ENCODE data around the gene C12orf43. TPM values are rescaled to one million over a fixed set of nuclear protein-coding genes. Genes with fewer than 3 reads are reported as not detected.

Gene C12orf43
- total RNA-seq, 2 experiments from 2014 or later = 17.6 to 20.2 TPM

DNA sequence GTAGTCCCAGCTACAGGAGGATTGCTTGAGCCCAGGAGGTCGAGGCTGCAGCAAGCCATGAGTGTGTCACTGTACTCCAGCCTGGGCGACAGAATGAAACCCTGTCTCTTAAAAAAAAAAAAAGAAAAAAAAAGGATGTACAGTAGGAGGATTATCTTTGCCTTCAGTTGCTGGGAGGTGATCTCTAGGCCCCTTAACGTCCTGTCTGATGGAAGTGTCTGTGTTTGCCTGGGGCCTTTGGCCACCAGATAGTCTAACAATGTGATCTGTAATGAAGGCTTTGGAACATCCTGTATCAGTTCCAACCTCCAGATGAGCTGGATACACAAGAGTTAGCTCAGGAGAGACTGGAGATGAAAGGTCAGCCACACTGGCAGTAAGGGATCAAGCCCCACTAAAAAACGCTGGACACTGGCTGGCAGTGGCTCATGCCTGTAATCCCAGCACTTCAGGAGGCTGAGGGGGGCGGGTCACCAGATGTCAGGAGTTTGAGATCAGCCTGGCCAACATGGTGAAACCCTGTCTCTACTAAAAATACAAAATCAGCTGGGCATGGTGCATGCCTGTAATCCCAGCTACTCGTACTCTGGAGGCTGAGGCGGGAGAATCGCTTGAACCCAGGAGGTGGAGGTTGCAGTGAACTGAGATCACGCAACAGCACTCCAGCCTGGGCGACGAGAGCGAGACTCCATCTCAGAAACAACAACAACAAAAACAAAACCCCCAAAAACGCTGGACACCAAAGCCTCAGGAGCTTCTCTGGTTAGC is 57.0 kb downstream of the C12orf43 start:
- no peak overlapping the region for H3K4me3 Mint-ChIP-seq
- no peaks in the 10 kb centered on the region for H3K36me3 Mint-ChIP-seq (ENCODE audit: low read depth)
- H3K27me3 Mint-ChIP-seq = no peaks in the 10 kb centered on the region
- POLR2A ChIA-PET = interaction anchor here (0.6 kb wide), 1 partner anchor 73 kb away, joined by 3 read pairs; no protein-coding TSS in a partner anchor
- H3K27ac Mint-ChIP-seq = peak overlapping the region; percentile 78
- CTCF ChIA-PET = interaction anchor here (0.6 to 1.7 kb wide), 5 partner anchors 12 to 393 kb away, joined by 3 to 8 read pairs (median 3); partner anchors contain the start of gene ANAPC5
- H3K9me3 Mint-ChIP-seq = no peaks in the 10 kb centered on the region
- no peak for DNase-seq
- peaks cover 34% of the 10 kb centered on the region for H3K4me1 Mint-ChIP-seq

DNA sequence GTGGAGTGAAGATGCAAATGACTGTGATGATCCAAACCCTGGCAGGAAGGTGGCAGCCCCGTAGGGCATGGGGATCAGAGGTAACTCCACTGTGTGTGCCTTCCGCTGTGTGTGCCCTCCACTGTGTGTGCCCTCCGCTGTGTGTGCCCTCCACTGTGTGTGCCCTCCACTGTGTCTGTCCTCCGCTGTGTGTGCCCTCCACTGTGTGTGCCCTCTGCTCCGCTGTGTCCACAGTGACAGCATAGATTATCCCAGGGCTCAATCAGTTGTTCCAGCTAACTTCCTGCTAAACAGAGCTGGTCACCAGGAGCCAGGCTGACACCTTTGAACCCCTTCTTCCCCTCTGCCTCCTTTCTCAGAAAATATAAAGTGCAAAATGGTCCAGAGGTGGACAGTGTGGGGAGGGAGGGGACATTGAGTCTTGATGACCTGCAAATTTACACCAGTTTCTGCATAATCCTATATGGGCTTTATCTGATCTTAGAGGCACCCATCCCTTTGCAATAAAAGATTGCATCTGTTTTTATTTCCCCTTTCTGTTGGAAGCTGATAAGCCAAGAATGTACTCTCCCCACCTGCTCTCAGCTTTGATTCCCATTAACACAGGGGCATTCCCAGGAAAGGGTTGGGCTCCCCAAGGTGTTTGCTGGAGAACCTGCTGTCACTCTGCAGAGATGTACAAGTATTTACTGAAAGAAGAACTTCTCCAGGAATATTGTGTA is 59.5 kb downstream of the C12orf43 start:
- Mint-ChIP-seq H3K27ac (no peak overlapping the region), H3K4me3 (no peak overlapping the region), H3K27me3 (no peaks in the 10 kb centered on the region), H3K9me3 (no peaks in the 10 kb centered on the region), H3K36me3 (ENCODE audit: low read depth) (no peaks in the 10 kb centered on the region), H3K4me1 (peaks cover 24% of the 10 kb centered on the region)
- ChIA-PET POLR2A (interaction anchor here (0.6 kb wide), 1 partner anchor 230 kb away, joined by 3 read pairs; no protein-coding TSS in a partner anchor), CTCF (interaction anchor here (0.6 to 1.1 kb wide), 6 partner anchors 12 to 382 kb away, joined by 3 to 4 read pairs (median 4); no protein-coding TSS in a partner anchor)
- no peak for DNase-seq

DNA sequence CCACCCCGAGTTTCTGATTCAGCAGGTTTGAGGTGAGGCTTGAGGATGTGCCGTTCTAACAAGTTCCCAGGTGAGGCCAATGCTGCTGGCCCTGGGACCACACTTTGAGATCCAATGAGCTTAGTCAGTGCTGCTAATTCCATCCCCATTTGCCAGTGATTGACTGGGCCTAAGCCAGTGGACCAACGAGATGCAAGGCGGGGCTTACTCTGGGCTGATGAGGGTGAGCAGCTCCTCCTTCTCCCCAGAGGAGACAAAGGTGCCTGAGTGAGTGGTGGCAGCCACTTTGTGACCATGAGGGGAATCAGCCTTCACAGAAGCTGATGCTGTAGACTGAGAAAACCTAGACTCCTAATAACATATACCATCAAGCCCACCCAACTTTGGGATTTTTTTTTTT is 61.1 kb downstream of the C12orf43 start:
- Mint-ChIP-seq H3K4me1 (peaks cover 16% of the 10 kb centered on the region), H3K36me3 (ENCODE audit: low read depth) (no peaks in the 10 kb centered on the region), H3K27ac (no peak overlapping the region), H3K9me3 (no peaks in the 10 kb centered on the region), H3K27me3 (no peaks in the 10 kb centered on the region), H3K4me3 (no peak overlapping the region)
- CTCF ChIA-PET = interaction anchor here (0.5 to 1.6 kb wide), 4 partner anchors 16 to 269 kb away, joined by 3 to 8 read pairs (median 4); no protein-coding TSS in a partner anchor
- POLR2A ChIA-PET = no interaction called here
- no peak for DNase-seq

GRCh38 chr12:120950807-120951206 is 65.5 kb downstream of the C12orf43 start:
- Mint-ChIP-seq H3K36me3 (ENCODE audit: low read depth) (no peaks in the 10 kb centered on the region), H3K27me3 (no peaks in the 10 kb centered on the region), H3K9me3 (no peaks in the 10 kb centered on the region), H3K27ac (no peak overlapping the region), H3K4me3 (no peak overlapping the region), H3K4me1 (peaks cover 1% of the 10 kb centered on the region)
- CTCF ChIA-PET = no interaction called here
- no peak for DNase-seq
- POLR2A ChIA-PET = no interaction called here

Other genes starting within 250 kb of the C12orf43 start
- gene SPPL3, start 112.1 kb downstream of the C12orf43 start, total RNA-seq = 10 to 100 TPM; 31.9 to 43.0 TPM
- not detected for gene HNF1A, start 37.9 kb downstream of the C12orf43 start, total RNA-seq
- gene OASL, start 22.8 kb upstream of the C12orf43 start, total RNA-seq = 10 to 100 TPM; 28.5 to 34.2 TPM
- gene P2RX7, start 116.4 kb upstream of the C12orf43 start, total RNA-seq = 10 to 100 TPM; 19.8 to 21.4 TPM
- 10 to 100 TPM; 52.7 to 56.2 TPM for gene P2RX4, start 193.6 kb upstream of the C12orf43 start, total RNA-seq

All from activated CD4-positive, alpha-beta T cell treated with anti-CD3 and anti-CD28 coated beads, Interleukin-2, amount 10 ng/mL, durations not matched to agents 7 days and 5 days (primary cell).